ENCODE measurements around the gene BCAS3.

Gene BCAS3

GRCh38 chr17:61149106-61149825 is 471.6 kb downstream of the BCAS3 start:
- Histone ChIP-seq H3K27me3 (ENCODE audit: insufficient read depth, low read length) (no peaks in the 10 kb centered on the region), H3K79me1 (ENCODE audit: low read length) (peaks cover 2% of the 10 kb centered on the region), H3K4me3 (ENCODE audit: low read depth, low read length) (no peak overlapping the region), H2BK12ac (ENCODE audit: low read length) (no peak overlapping the region), H3K27ac (ENCODE audit: low read depth, low read length) (no peak overlapping the region), H3K9me3 (ENCODE audit: insufficient read depth, low read depth, low read length) (no peaks in the 10 kb centered on the region), H3K4me2 (ENCODE audit: low read length) (no peak overlapping the region), H4K12ac (ENCODE audit: low read depth, low read length) (no peak overlapping the region), H2AK5ac (ENCODE audit: low read length) (no peak overlapping the region), H4K91ac (ENCODE audit: low read depth, low read length) (no peak overlapping the region), H2BK120ac (ENCODE audit: insufficient read depth, low read length, poor library complexity) (no peak overlapping the region), H2AFZ (ENCODE audit: insufficient read depth, low read length, poor library complexity) (no peak overlapping the region), H3K36me3 (ENCODE audit: control insufficient read depth in 1 of 2, insufficient read depth in 2 of 2, low read length in 2 of 2) (no peaks in the 10 kb centered on the region), H2BK5ac (ENCODE audit: low read depth, low read length, poor library complexity) (no peak overlapping the region), H3K18ac (ENCODE audit: low read length) (no peak overlapping the region), H3K23ac (ENCODE audit: low read length) (no peak overlapping the region), H3K79me2 (ENCODE audit: control insufficient read depth, insufficient read depth, low read length, poor library complexity) (no peaks in the 10 kb centered on the region), H3K4me1 (ENCODE audit: control insufficient read depth in 1 of 2, insufficient read depth in 2 of 2, low read length in 2 of 2) (peaks cover 0 to 5% of the 10 kb centered on the region in 2 experiments), H3K14ac (ENCODE audit: low read length) (no peak overlapping the region), H4K8ac (ENCODE audit: low read depth, low read length) (no peak overlapping the region), H3K4ac (ENCODE audit: low read depth, low read length) (no peak overlapping the region), H3K9ac (ENCODE audit: low read length) (no peak overlapping the region)
- DNase-seq = no peak
- WGBS (ENCODE audit: extremely low coverage, insufficient coverage, insufficient read length) = no CpG with 5 or more reads among the region's 6 CpGs

GRCh38 chr17:61149862-61150362 is 472.3 kb downstream of the BCAS3 start:
- H3K27me3 ChIP-seq (ENCODE audit: insufficient read depth, low read length) = no peaks in the 10 kb centered on the region
- H2AK5ac ChIP-seq (ENCODE audit: low read length) = no peak overlapping the region
- no peak for DNase-seq
- H4K91ac ChIP-seq (ENCODE audit: low read depth, low read length) = no peak overlapping the region
- H3K23ac ChIP-seq (ENCODE audit: low read length) = no peak overlapping the region
- no peak overlapping the region for H2BK5ac ChIP-seq (ENCODE audit: low read depth, low read length, poor library complexity)
- no peak overlapping the region for H3K18ac ChIP-seq (ENCODE audit: low read length)
- no peak overlapping the region for H2BK120ac ChIP-seq (ENCODE audit: insufficient read depth, low read length, poor library complexity)
- no peak overlapping the region for H3K4me2 ChIP-seq (ENCODE audit: low read length)
- no peak overlapping the region for H3K9ac ChIP-seq (ENCODE audit: low read length)
- no peaks in the 10 kb centered on the region for H3K36me3 ChIP-seq (ENCODE audit: control insufficient read depth in 1 of 2, insufficient read depth in 2 of 2, low read length in 2 of 2)
- no peaks in the 10 kb centered on the region for H3K9me3 ChIP-seq (ENCODE audit: insufficient read depth, low read depth, low read length)
- H3K79me2 ChIP-seq (ENCODE audit: control insufficient read depth, insufficient read depth, low read length, poor library complexity) = no peaks in the 10 kb centered on the region
- H3K14ac ChIP-seq (ENCODE audit: low read length) = no peak overlapping the region
- no peak overlapping the region for H2AFZ ChIP-seq (ENCODE audit: insufficient read depth, low read length, poor library complexity)
- H3K4me3 ChIP-seq (ENCODE audit: low read depth, low read length) = no peak overlapping the region
- no peak overlapping the region for H3K27ac ChIP-seq (ENCODE audit: low read depth, low read length)
- no CpG with 5 or more reads among the region's 2 CpGs for WGBS (ENCODE audit: extremely low coverage, insufficient coverage, insufficient read length)
- no peak overlapping the region for H3K4ac ChIP-seq (ENCODE audit: low read depth, low read length)
- H3K4me1 ChIP-seq (ENCODE audit: control insufficient read depth in 1 of 2, insufficient read depth in 2 of 2, low read length in 2 of 2) = peaks cover 0 to 5% of the 10 kb centered on the region in 2 experiments
- no peak overlapping the region for H4K8ac ChIP-seq (ENCODE audit: low read depth, low read length)
- H2BK12ac ChIP-seq (ENCODE audit: low read length) = no peak overlapping the region
- H4K12ac ChIP-seq (ENCODE audit: low read depth, low read length) = no peak overlapping the region
- peaks cover 2% of the 10 kb centered on the region for H3K79me1 ChIP-seq (ENCODE audit: low read length)

GRCh38 chr17:61150686-61151299 is 473.1 kb downstream of the BCAS3 start:
- no peak overlapping the region for H3K23ac ChIP-seq (ENCODE audit: low read length)
- H3K79me2 ChIP-seq (ENCODE audit: control insufficient read depth, insufficient read depth, low read length, poor library complexity) = no peaks in the 10 kb centered on the region
- WGBS (ENCODE audit: extremely low coverage, insufficient coverage, insufficient read length) = no CpG with 5 or more reads among the region's 3 CpGs
- H2BK120ac ChIP-seq (ENCODE audit: insufficient read depth, low read length, poor library complexity) = no peak overlapping the region
- no peak overlapping the region for H3K14ac ChIP-seq (ENCODE audit: low read length)
- H3K4me2 ChIP-seq (ENCODE audit: low read length) = no peak overlapping the region
- H3K9me3 ChIP-seq (ENCODE audit: insufficient read depth, low read depth, low read length) = no peaks in the 10 kb centered on the region
- H3K79me1 ChIP-seq (ENCODE audit: low read length) = peaks cover 1% of the 10 kb centered on the region
- H4K91ac ChIP-seq (ENCODE audit: low read depth, low read length) = no peak overlapping the region
- DNase-seq = no peak
- H3K27me3 ChIP-seq (ENCODE audit: insufficient read depth, low read length) = no peaks in the 10 kb centered on the region
- no peak overlapping the region for H2BK5ac ChIP-seq (ENCODE audit: low read depth, low read length, poor library complexity)
- H3K4me1 ChIP-seq (ENCODE audit: control insufficient read depth in 1 of 2, insufficient read depth in 2 of 2, low read length in 2 of 2) = peaks cover 0 to 5% of the 10 kb centered on the region in 2 experiments
- no peak overlapping the region for H3K4ac ChIP-seq (ENCODE audit: low read depth, low read length)
- H2BK12ac ChIP-seq (ENCODE audit: low read length) = no peak overlapping the region
- no peak overlapping the region for H2AK5ac ChIP-seq (ENCODE audit: low read length)
- H3K27ac ChIP-seq (ENCODE audit: low read depth, low read length) = no peak overlapping the region
- no peak overlapping the region for H4K8ac ChIP-seq (ENCODE audit: low read depth, low read length)
- no peak overlapping the region for H3K4me3 ChIP-seq (ENCODE audit: low read depth, low read length)
- H3K36me3 ChIP-seq (ENCODE audit: control insufficient read depth in 1 of 2, insufficient read depth in 2 of 2, low read length in 2 of 2) = no peaks in the 10 kb centered on the region
- H4K12ac ChIP-seq (ENCODE audit: low read depth, low read length) = no peak overlapping the region
- H2AFZ ChIP-seq (ENCODE audit: insufficient read depth, low read length, poor library complexity) = no peak overlapping the region
- no peak overlapping the region for H3K18ac ChIP-seq (ENCODE audit: low read length)
- no peak overlapping the region for H3K9ac ChIP-seq (ENCODE audit: low read length)

- no peak overlapping the region for H3K23ac ChIP-seq (ENCODE audit: low read length)
- no peak overlapping the region for H2BK120ac ChIP-seq (ENCODE audit: insufficient read depth, low read length, poor library complexity)
- no peaks in the 10 kb centered on the region for H3K4me1 ChIP-seq (ENCODE audit: control insufficient read depth in 1 of 2, insufficient read depth in 2 of 2, low read length in 2 of 2)
- H4K8ac ChIP-seq (ENCODE audit: low read depth, low read length) = no peak overlapping the region
- H3K27me3 ChIP-seq (ENCODE audit: insufficient read depth, low read length) = no peaks in the 10 kb centered on the region
- DNase-seq = no peak
- H2AK5ac ChIP-seq (ENCODE audit: low read length) = no peak overlapping the region
- H3K14ac ChIP-seq (ENCODE audit: low read length) = no peak overlapping the region
- H3K9ac ChIP-seq (ENCODE audit: low read length) = no peak overlapping the region
- no peak overlapping the region for H3K18ac ChIP-seq (ENCODE audit: low read length)
- no peaks in the 10 kb centered on the region for H3K79me1 ChIP-seq (ENCODE audit: low read length)
- WGBS (ENCODE audit: extremely low coverage, insufficient coverage, insufficient read length) = no CpG with 5 or more reads among the region's 1 CpG
- no peak overlapping the region for H3K4me2 ChIP-seq (ENCODE audit: low read length)
- H4K91ac ChIP-seq (ENCODE audit: low read depth, low read length) = no peak overlapping the region
- no peak overlapping the region for H2AFZ ChIP-seq (ENCODE audit: insufficient read depth, low read length, poor library complexity)
- no peaks in the 10 kb centered on the region for H3K79me2 ChIP-seq (ENCODE audit: control insufficient read depth, insufficient read depth, low read length, poor library complexity)
- no peak overlapping the region for H3K4me3 ChIP-seq (ENCODE audit: low read depth, low read length)
- H2BK12ac ChIP-seq (ENCODE audit: low read length) = no peak overlapping the region
- H3K27ac ChIP-seq (ENCODE audit: low read depth, low read length) = no peak overlapping the region
- no peak overlapping the region for H2BK5ac ChIP-seq (ENCODE audit: low read depth, low read length, poor library complexity)
- no peak overlapping the region for H4K12ac ChIP-seq (ENCODE audit: low read depth, low read length)
- H3K9me3 ChIP-seq (ENCODE audit: insufficient read depth, low read depth, low read length) = no peaks in the 10 kb centered on the region
- H3K36me3 ChIP-seq (ENCODE audit: control insufficient read depth in 1 of 2, insufficient read depth in 2 of 2, low read length in 2 of 2) = no peaks in the 10 kb centered on the region
- no peak overlapping the region for H3K4ac ChIP-seq (ENCODE audit: low read depth, low read length)
Observed at GRCh38 chr17:61152898-61153297, 475.2 kb downstream of the BCAS3 start.
